ENCODE measurements around the gene FAP. TPM values are rescaled to one million over a fixed set of nuclear protein-coding genes. Genes with fewer than 3 reads are reported as not detected.

Gene FAP
- total RNA-seq, 4 donors from 2014 or later: 11.5 to 31.8 (median 31.0) TPM

DNA sequence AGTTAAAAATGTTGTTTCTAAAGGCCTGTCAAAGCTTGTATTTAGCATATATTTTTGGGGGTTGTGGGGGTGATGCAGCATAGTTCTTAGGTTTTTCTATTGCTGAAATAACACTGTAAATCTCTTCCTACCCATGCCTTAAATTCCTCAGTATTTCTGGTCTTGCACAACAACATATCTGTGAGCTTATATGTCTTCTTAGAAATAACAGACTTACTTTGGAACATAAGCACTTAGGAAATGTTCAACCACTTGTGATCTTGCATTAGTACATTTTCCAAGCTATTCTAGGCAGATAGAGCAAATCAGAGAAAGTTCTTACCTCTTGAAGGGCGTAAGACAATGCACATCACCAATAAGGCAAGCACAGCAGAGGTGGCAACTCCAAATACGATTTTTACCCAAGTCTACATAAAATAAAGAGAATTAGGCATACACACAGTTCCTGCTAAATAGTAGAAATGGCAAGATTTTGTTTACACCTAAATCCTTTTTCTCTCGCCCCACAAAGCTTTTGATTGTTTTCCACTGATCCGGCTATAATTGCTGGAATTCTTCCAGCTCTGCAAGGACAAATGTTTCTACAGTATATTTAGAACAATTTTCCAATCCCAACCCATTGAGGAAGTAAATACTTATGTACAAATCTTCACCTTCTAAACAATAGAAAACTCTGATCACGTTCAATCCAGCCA is 512 bp downstream of the FAP start:
- TF ChIP-seq, protein P1, sequence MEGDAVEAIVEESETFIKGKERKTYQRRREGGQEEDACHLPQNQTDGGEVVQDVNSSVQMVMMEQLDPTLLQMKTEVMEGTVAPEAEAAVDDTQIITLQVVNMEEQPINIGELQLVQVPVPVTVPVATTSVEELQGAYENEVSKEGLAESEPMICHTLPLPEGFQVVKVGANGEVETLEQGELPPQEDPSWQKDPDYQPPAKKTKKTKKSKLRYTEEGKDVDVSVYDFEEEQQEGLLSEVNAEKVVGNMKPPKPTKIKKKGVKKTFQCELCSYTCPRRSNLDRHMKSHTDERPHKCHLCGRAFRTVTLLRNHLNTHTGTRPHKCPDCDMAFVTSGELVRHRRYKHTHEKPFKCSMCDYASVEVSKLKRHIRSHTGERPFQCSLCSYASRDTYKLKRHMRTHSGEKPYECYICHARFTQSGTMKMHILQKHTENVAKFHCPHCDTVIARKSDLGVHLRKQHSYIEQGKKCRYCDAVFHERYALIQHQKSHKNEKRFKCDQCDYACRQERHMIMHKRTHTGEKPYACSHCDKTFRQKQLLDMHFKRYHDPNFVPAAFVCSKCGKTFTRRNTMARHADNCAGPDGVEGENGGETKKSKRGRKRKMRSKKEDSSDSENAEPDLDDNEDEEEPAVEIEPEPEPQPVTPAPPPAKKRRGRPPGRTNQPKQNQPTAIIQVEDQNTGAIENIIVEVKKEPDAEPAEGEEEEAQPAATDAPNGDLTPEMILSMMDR (IDR thresholded peaks at IDR 0.05; ENCODE audit: low read depth): no peak

DNA sequence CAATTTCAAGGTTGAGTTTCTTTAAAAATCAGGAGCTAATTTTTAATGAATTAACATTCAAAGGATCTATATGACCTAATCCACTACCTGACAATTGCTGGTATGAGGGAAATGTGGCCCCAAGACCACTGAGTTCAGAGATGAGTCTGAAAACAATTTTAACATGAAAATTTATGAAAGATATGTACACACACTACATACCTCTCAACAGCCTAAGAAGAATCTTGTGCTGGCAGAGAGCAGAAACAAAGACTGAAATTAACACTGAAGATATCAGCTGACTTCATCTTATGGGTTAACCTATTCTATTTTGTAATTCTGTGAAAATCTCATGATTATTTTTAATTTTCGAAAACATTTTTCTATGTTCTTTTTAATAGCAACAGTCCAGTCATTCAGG is 1.7 kb downstream of the FAP start:
- TF ChIP-seq, protein P1 (IDR thresholded peaks at IDR 0.05; ENCODE audit: low read depth): no peak

DNA sequence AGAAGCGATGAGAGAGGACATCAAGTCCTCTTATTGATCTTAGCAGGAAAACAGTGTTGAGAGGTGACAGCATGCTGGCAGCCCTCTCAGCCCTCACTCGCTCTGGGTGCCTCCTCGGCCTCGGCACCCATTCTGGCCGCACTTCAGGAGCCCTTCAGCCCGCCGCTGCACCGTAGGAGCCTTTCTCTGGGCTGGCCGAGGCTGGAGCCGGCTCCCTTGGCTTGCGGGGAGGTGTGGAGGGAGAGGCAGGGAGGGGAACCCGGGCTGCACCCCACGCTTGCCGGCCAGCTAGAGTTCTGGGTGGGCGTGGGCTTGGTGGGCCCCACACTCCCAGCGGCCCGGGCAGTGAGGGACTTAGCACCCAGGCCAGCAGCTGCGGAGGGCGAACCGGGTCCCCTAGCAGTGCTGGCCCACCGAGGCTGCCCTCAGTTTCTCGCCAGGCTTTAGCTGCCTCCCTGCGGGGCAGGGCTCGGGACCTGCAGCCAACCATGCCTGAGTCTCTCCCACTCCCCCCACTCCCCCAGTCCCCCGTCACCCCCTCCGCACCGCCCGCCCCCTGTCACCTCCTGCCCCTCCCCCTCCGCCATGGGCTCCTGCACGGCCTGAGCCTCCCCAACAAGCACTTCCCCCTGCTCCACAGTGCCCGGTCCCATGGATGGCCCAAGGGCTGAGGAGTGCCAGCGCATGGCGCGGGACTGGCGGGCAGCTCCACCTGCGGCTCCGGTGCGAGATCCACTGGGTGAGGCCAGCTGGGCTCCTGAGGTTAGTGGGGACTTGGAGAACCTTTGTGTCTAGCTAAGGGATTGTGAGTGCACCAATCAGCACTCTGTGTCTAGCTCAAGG is 8.4 kb downstream of the FAP start:
- TF ChIP-seq, protein P1 (IDR thresholded peaks at IDR 0.05; ENCODE audit: low read depth): no peak

DNA sequence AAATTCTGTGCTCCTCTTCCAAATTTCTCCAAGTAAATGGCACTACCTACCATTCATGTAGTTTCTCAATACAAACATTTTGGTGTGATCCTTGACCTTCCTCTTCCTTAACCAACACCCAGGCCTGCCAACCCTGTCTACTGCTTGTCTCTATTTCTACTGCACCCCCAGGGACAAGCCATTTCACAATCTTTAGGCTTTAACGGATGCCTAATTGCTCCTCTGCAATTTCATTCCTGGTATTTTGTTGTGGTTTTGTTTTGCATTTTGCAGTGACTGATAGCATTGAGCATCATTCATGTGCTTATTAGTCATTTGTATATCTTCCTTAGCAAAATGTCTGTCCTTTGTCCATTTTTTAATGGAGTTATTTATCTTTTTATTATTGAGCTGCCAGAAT is 10.0 kb downstream of the FAP start:
- TF ChIP-seq, protein P1 (IDR thresholded peaks at IDR 0.05; ENCODE audit: low read depth): no peak

DNA sequence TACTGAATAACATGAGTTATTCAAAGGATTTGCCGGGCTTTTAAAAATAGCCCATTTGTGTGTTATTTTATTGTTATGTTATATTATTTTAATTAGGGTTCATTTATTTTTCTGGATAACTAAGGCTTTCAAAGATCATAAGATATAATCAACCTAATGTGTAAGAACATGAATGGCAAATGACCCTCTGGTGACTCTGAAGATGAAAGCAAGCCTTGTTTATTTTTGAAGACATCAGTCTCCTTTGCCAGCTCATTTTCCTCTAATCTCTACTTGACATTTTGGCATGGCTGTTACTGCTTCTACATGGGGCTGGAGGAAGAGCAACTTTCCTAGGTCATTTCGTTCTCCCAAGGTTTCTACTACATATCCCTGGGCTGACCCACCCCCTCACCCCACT is 10.6 kb downstream of the FAP start:
- TF ChIP-seq, protein P1 (IDR thresholded peaks at IDR 0.05; ENCODE audit: low read depth): no peak

DNA sequence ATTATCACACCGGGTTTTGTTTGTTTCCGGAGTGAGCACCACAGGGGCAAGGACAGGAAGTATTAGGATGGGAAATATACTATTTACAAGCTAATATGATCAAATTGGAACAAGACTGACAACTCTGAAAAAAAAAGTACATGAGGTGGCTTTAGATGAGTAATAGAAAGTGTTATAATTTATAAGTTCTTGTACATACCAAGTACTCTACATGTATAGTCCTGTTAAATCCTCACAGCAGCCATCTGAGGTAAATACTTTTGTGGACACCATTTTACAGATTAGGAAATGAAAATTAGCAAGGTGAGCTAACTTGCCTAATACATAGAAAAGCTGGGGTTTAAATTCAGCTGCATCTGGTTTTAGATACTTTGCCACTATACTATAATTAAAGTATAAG is 11.2 kb downstream of the FAP start:
- TF ChIP-seq, protein P1 (IDR thresholded peaks at IDR 0.05; ENCODE audit: low read depth): no peak

DNA sequence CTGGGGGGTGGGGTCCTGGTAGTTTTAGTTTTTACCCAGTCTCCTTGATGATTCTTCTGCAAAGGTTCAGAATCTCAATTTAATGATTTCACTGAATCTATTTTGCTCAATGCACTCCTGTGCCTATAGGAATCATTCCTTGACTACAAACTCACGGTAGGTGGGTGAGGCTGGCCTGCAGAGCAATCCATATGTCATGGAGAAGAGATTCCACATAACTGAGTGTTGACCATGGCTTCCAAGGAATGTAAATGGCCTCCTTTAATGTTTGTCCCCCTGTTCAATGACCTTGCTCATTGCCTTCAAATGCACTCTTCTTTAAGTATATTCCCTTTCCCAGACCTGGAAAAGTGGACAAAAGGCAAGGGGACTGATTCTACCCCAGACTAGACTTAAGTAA is 12.5 kb downstream of the FAP start:
- TF ChIP-seq, protein P1 (IDR thresholded peaks at IDR 0.05; ENCODE audit: low read depth): no peak

Measured in subcutaneous adipose tissue (tissue), 4 donors.